ENCODE measurements around the gene ICAM1.
A peak's percentile ranks its signal among the peaks of the same experiment; 100 is the strongest.

ICAM1 gene

GRCh38 chr19:10295305-10295846 lies 24.5 kb downstream of the ICAM1 start:
- peak; percentile 66 for DNase-seq

DNA sequence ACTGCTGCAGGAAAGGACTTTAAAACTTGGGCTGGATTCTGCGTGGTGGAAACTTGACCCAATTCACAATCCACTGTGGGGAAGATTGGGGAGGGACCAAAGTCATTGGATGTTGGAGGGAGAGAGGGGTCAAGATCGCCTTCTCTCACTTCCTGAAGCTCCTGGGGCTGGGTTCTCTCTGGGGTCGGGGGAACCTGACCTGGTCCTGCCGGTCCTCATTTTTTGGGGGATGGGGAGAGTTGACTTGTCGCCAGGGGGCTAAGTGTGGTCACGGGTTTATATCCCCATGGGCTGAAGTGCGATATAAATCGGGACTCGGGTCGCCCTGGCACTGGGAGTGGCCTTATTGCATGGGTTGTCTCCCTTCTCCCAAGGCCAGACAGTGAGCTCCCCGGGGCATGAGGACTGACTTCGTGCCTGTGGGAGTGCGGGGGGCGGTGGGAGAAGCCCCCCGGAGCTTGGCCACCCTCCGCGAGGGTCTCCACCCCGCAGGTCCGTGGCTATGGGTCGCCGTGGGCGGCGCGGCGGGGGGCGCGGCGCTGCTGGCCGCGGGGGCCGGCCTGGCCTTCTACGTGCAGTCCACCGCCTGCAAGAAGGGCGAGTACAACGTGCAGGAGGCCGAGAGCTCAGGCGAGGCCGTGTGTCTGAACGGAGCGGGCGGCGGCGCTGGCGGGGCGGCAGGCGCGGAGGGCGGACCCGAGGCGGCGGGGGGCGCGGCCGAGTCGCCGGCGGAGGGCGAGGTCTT lies 25.1 kb downstream of the ICAM1 start:
- peak; percentile 36 for DNase-seq

DNA sequence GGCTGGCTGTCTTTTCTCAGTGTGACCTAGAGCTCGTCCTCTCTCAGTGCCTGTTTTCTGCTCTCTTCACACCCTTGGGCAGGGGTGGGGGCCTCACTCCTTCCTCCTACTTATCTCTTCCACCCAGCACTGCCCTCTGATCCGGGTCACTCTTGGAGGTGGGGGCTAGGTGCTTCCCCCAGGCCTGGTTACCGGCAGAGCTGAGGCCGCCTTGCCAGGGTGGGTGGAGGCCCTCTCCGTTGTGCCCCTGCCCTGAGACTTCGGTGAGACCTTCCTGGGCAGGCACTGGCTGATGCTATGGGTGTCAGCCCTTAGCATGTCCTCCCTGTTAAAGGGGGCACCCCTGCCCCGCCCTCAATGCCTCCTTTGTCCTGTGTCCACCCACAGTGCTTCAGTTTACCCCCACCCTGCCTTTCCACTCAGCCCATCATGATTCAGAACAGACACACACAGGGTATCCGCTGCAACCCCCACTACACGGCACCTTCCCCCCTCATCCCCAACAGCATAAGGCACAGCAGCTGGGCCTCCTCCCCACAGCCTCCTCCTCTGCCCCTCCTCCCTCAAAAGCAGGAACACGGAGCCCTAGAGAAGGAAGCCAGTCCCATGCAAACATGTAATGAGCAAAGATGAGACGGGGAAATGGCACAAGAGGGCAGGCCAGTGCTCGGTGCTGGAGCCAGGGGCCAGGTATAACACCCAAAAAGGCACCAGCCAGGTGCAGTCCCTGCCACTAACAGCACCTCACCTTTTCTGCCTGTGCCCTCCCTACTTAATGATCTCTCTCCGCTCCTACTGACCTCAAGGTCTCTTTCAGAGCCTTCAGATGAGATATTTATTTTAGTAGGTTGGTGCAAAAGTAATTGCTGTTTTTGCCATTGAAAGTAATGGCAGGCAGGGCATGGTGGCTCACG lies 28.9 kb downstream of the ICAM1 start:
- peak; percentile 29 for DNase-seq

DNA sequence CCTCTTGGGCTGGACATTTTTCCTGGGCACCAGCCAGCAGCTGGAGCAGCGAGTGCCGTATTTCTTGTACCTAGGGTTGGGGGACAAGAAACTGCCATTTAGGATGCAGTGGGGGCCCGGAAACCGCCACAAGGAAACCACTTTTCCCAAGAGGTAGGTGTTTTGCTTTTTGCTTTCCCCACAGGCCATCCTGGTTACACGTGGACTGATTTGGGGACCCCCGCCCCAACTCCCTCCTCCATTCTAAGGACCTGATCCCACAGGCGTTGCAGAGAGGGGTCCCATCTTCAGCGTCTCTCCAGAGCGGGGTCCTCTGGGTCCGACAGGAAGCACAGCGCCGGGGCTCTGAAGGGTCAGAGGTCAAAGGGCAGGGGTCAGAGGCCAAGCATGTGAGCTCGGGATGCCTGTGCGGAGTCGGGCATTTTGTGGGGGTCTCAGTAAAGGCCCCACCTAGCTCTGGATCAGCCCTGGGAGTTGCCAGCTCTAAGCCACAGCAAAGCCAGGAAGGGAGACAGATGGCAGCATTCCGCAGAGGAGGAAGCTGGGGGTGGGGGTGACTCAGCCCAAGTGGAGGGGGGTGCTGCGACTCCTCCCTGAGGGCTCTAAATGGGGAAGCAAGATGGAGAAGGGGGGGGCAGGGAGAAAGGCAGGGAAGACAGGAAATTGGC lies 34.4 kb downstream of the ICAM1 start:
- DNase-seq = no peak

GRCh38 chr19:10306327-10306726 lies 35.4 kb downstream of the ICAM1 start:
- DNase-seq = no peak

- DNase-seq = no peak
Measured at GRCh38 chr19:10309423-10309822, 38.5 kb downstream of the ICAM1 start, which contains the start of gene ZGLP1. Gene ZGLP1 (minus strand): TSS chr19:10309815.

DNA sequence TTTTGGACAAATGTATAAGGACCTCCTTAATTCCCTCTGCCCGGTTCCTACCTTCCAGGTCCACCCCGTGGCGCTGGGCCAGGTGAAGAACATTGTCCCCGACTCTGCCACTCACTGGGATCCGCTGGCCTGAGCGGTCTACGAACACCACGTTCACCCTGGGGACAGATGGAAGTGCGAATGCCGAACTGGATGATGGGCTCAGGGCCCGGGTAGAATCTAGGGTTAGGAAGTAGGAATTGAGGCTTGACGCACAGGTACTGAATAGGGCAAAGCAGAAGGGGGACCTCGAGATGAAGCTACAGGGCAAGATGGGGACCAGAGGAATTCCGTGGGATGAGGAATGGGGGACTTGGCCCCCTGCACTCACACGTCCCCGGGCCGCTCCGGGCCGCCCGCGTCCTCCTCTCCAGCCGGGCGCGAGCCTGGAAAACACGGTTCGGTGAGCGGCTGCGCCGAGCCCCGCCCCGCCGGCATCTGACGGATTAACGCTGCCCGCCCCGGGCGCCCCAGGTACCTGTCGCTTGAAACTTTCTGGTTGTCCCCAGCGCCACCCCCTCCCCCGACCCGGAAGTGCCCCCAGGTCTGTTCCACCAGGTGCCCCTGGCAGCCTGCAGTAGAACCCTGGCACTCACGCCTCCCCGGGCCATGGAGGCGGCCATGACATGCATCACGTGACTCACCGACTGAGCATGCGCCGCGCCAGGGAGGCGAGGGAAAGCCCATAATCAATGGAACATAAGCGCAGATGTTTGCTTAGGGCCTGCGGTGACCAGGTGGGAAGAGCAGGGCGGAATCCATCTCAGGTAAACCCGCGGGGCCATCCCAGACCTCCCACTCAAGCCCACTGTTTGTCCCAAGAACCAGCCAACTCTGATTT lies 44.7 kb downstream of the ICAM1 start, which contains the start of gene FDX2:
Gene FDX2 (minus strand): TSS at position 681 of the 880 bp plus-strand sequence. CDS start 19 bp downstream, at position 662.
- DNase-seq = peak; percentile 89

GRCh38 chr19:10316229-10317044 lies 45.5 kb downstream of the ICAM1 start:
- DNase-seq = peak; percentile 37

DNA sequence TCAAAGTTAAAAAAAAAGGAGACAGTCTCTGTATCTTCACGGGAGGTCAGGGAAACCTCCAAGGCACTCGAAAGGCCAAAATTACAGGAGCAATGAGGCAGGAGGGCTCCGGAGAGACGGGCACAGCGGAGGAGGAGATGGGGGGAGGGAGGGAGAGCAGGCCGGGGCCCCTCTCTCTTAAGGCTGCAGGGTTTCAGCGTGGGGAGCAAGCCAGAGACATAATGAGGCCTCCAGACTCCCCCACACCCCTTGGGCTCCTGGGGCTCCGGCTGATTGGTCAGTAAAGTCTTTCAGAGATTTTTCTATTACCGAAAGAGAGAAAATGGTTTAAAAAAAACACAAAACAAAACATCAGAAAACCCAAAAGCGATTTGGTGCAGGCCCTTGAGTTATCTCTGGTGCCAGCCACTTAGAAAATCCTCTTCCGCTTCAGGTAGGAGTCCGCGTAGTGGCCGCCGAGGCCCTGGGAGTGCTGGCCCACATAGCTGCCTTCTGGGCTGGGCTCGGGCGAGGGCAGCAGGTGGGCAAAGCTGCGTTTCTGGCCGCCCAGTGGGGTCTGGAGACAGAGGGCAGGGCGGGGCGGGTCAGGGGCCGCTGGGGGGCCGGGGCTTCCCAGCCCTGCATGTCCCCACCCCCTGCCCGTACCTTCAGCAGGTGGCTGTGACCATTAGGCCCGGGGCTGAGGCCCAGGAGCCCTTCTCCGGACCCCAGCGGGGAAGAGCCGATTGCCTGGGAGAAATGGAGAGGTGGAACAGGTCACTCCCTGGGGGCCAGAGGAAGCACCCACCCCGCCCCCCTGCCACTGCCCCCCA lies 46.3 kb downstream of the ICAM1 start:
- DNase-seq = no peak

GRCh38 chr19:10317857-10318462 lies 47.0 kb downstream of the ICAM1 start:
- no peak for DNase-seq

GRCh38 chr19:10318807-10319682 lies 48.1 kb downstream of the ICAM1 start:
- no peak for DNase-seq

GRCh38 chr19:10320602-10321416 lies 49.9 kb downstream of the ICAM1 start:
- no peak for DNase-seq

GRCh38 chr19:10321417-10321797 lies 50.5 kb downstream of the ICAM1 start:
- DNase-seq = no peak

- no peak for DNase-seq
Measured at GRCh38 chr19:10321874-10322835, 51.2 kb downstream of the ICAM1 start.

DNA sequence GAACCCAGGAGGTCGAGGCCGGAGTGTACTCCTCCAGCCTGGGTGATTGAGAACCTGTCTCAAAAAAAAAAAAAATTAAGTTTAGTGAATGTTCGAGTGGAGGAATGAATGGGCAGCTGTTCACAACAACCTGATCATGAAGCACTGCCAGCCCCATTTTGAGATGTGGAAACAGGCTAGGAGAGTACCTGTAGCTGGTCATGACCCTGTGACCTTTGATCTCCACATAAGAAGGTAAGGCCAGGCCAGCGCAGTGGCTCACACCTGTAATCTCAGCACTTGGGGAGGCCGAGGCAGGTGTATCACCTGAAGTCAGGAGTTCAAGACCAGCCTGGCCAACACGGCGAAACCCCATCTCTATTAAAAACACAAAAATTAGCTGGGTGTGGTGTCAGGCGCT lies 54.8 kb downstream of the ICAM1 start:
- DNase-seq = no peak

- DNase-seq = no peak
Measured at GRCh38 chr19:10327793-10328192, 56.9 kb downstream of the ICAM1 start.
